Muscle of arm (tissue), 12 donors: ENCODE data around the gene FAM156B. TPM values are rescaled to one million over a fixed set of nuclear protein-coding genes. Genes with fewer than 3 reads are reported as not detected.
"Not testable (repeated sequence)": the region's sequence is repeated elsewhere in the genome, so short reads cannot be mapped to it uniquely, and the experiment has no call there.

ENCODE experiments used
- DNase-seq: peaks from one replicate; pipeline ENCODE4 v3.0.0-alpha.2; 2013
- polyA plus RNA-seq, 12 donors: library from polyadenylated mRNA; unstranded; fragments of 120-200 nt; gene quantifications; one replicate each; pipeline ENCODE4 v1.2.1, GENCODE V29; 2013; ENCODE audit not compliant: insufficient read length in 12 of 12

FAM156B gene
- polyA plus RNA-seq, 12 donors = 11.0 to 19.6 (median 15.3) TPM; not detected in 2

GRCh38 chrX:52913681-52914080, 16.6 kb downstream of the FAM156B start:
- DNase-seq = not testable (repeated sequence)

DNA sequence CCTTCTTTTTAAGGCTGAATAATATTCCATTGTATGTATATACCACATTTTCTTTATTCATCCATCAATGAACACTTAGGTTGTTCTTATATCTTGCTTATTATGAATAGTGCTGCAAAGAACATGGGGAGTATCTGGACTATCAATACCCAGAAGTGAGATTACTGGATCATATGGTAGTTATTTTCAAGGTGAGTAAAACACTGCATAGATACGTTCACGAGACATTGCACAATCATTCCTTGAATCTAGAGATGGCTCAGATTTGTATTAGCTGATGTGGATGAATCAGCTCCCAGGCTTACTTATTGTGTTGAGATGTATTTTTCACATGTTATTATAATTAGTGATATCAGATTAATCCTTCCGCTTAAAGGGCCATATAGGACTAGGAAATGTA, 17.6 kb downstream of the FAM156B start:
- not testable (repeated sequence) for DNase-seq

DNA sequence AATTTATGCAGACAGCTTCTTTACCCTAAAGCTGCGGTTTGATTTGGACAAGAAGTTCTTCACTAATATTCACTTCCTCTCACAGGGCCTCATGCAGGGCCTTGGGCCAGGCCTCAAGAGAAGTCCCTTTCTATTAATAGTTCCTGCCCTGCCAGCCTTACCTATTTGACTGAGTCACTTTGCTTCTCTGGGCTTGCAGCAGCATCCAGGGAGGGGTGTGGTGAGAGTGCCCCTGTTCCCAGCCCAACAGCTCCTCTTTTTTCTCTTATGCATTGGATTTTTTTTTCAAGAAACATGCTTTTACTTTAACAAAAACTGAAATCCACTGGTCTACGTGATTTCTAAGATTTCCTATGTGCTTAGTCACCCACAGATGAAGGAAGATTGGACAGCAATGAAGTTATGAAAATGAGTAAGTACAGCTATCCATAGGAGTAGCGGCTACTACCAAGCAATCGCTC, 26.7 kb downstream of the FAM156B start:
- no peak for DNase-seq

DNA sequence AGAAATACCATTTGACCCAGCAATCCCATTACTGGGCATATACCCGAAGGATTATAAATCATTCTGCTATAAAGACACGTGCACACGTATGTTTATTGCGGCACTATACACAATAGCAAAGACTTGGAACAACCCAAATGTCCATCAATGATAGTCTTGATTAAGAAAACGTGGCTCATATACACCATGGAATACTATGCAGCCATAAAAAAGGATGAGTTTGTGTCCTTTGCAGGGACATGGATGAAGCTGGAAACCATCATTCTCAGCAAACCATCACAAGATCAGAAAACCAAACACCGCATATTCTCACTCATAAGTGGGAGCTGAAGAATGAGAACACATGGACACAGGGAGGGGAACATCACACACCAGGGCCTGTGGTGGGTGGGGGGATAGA, 33.1 kb downstream of the FAM156B start:
- DNase-seq = not testable (repeated sequence)

GRCh38 chrX:52933213-52933612, 36.1 kb downstream of the FAM156B start:
- no peak for DNase-seq

DNA sequence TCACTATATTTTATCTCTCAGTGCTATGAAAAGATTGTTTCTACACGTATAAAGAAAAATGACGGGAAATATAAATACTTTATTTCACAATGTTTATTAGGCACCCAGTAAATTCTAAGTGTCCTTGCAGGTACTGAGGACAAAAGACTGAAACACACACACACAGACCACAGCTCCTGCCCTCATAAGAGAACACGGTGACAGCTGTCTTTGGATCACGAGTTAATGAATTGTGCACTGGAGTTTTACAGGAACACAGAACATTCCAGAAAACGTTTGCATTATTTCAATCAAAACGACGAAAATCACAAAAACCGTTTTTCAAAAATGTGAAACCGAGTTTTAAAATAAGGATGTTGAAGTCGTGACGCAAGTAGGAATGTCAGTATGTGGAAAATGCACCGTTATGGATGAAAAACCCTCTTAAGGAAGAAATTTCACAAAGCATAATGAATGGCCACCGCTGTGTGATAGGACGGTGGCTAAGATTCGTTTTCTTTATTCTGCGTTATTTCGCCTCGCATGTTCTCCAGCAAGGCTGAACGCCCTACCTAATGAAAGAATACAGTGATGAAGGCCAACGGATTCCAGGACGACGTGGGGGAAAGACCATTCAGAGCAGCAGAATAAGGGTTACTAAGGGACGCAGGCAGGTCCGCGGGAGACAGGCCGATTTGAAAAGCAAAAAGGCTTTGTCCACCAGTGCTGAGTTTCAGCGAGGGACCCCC, 37.0 kb downstream of the FAM156B start:
- no peak for DNase-seq

GRCh38 chrX:52934704-52935469, 37.8 kb downstream of the FAM156B start:
- peak; percentile 97 for DNase-seq

GRCh38 chrX:52935470-52935784, 38.3 kb downstream of the FAM156B start:
- DNase-seq = not testable (repeated sequence)

- not testable (repeated sequence) for DNase-seq
Measured at GRCh38 chrX:52940704-52941103, 43.6 kb downstream of the FAM156B start.

DNA sequence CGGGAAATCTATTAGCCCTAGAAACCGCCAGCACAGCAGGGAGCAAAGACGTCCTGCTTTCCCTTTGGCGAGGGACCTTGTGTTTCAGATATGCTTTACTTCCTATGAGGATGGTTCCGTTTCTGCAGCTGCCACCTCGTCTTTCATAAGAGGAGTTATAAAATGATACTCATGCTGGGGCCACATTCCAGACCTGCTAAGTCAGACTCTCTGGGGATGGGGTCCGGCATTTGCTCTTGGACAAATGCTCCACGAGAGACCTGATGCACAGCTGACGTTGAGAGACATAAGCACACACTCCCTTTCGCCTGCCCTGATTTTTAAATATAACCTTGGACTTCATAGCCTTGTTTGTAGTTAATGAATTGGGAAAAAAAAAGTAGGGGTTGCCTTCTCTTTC, 44.6 kb downstream of the FAM156B start:
- not testable (repeated sequence) for DNase-seq

GRCh38 chrX:52945838-52946494, 48.8 kb downstream of the FAM156B start:
- not testable (repeated sequence) for DNase-seq

GRCh38 chrX:52947501-52947900, 50.4 kb downstream of the FAM156B start:
- not testable (repeated sequence) for DNase-seq

DNA sequence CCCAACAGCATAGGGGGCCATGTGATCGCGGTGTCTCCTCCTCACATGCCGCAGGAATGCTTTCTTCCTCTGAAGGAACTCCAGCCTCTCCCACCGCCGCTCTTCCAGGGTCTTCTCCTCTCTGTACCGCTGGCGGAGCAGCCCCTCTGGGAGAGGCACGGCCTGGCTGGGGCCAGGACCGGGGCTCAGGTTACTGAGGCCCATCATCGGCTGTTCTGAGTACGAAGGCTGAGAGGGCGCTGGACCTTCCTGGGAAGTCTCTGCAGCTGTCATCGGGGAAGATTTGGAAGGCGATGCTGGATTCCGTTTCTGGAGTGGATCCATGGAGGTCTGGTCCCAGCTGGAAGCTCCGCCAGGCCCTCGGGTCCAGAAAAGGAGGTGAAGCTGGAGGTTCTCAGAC, 51.1 kb downstream of the FAM156B start:
- DNase-seq = not testable (repeated sequence)

- DNase-seq = not testable (repeated sequence)
Measured at GRCh38 chrX:52949325-52949724, 52.2 kb downstream of the FAM156B start.

DNA sequence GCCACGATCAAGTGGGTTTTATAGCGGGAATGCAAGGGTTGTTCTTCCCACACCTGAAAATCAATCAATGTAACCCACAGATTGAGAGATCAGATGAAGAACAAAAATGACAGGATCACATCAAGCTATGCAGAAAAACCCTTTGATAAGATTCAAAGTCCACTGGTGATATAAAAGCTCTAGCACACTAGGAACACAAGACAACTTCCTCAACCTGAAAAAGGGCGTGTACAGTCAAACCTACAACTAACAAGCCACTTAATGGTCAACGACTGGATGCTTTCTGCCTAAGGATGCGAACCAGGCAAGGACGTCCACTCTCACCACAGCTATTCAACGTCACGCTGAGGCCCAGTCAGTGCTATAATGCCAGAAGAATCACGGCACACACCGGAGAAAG, 52.8 kb downstream of the FAM156B start:
- not testable (repeated sequence) for DNase-seq

Other genes starting within 250 kb of the FAM156B start
- gene SSX7, start 242.4 kb upstream of the FAM156B start, polyA plus RNA-seq = not detected
- gene SSX2, start 190.2 kb upstream of the FAM156B start, polyA plus RNA-seq = not detected
- gene SSX2B, start 146.1 kb upstream of the FAM156B start, polyA plus RNA-seq = not detected
- not detected for gene SPANXN5, start 99.9 kb upstream of the FAM156B start, polyA plus RNA-seq
- not detected for gene XAGE5, start 86.0 kb upstream of the FAM156B start, polyA plus RNA-seq
- gene XAGE3, start 29.2 kb upstream of the FAM156B start, polyA plus RNA-seq = under 1 TPM in 2 of 12 donors, not detected in 10; 0.66 to 0.74 TPM
- 10 to 100 TPM in 11 of 12 donors, not detected in 1; 21.3 to 59.6 (median 26.4) TPM for gene FAM156A, start 61.2 kb downstream of the FAM156B start, polyA plus RNA-seq
- 10 to 100 TPM in 4 of 12 donors, 1 to 10 TPM in 7, not detected in 1; 5.9 to 13.3 (median 7.6) TPM for gene GPR173, start 151.5 kb downstream of the FAM156B start, polyA plus RNA-seq
- 10 to 100 TPM in 11 of 12 donors, not detected in 1; 11.7 to 50.9 (median 14.6) TPM for gene TSPYL2, start 185.0 kb downstream of the FAM156B start, polyA plus RNA-seq
- 10 to 100 TPM in 5 of 12 donors, 1 to 10 TPM in 6, not detected in 1; 5.6 to 17.7 (median 9.8) TPM for gene KANTR, start 196.8 kb downstream of the FAM156B start, polyA plus RNA-seq